Keratinocyte (primary cell): ENCODE data around the gene SEMA4D. TPM values are rescaled to one million over a fixed set of nuclear protein-coding genes. Genes with fewer than 3 reads are reported as not detected.

Experiments
- DNase-seq: peaks from one replicate; pipeline ENCODE4 v3.0.0-alpha.2; 2011; ENCODE audit warnings: low read depth, missing footprints, low spot score
- FAIRE-seq: peaks from 2 replicates; lab custom pipeline; 2011; peaks lifted over from hg19 to GRCh38; lab: Jason Lieb, UNC
- H2AFZ ChIP-seq: 2 replicates; pipeline ENCODE4 v1.6.0; 2012; ENCODE audit warnings: low read length, control low read depth, inconsistent platforms; ENCODE audit not compliant: control insufficient read depth
- H3K27ac ChIP-seq: 2 replicates; pipeline ENCODE4 v1.5.1; 2011; ENCODE audit warnings: low read length; ENCODE audit not compliant: control insufficient read depth, insufficient read depth
- H3K27me3 ChIP-seq: 3 replicates; pipeline ENCODE4 v1.6.0; 2011; ENCODE audit warnings: low read length; ENCODE audit not compliant: control insufficient read depth, insufficient read depth; ENCODE audit errors: extremely low read depth
- H3K36me3 ChIP-seq, 2 experiments: 2 replicates in 1 of 2; 3 replicates in 1 of 2; pipeline ENCODE4 v1.5.1; 2011; ENCODE audit warnings: low read length in 2 of 2, mild to moderate bottlenecking in 1 of 2; ENCODE audit not compliant: control insufficient read depth in 2 of 2, insufficient read depth in 2 of 2; ENCODE audit errors: extremely low read depth in 1 of 2
- H3K4me1 ChIP-seq: 3 replicates; pipeline ENCODE4 v1.5.1; 2011; ENCODE audit warnings: low read length; ENCODE audit not compliant: control insufficient read depth, insufficient read depth; ENCODE audit errors: extremely low read depth
- H3K4me2 ChIP-seq: 3 replicates; pipeline ENCODE4 v1.6.0; 2011; ENCODE audit warnings: low read depth, low read length; ENCODE audit not compliant: control insufficient read depth, insufficient read depth; ENCODE audit errors: extremely low read depth
- H3K4me3 ChIP-seq, 3 experiments: fragments of 200-600 bp in 1 of 3; sonication (generic) in 1 of 3; 2 replicates in 2 of 3; 3 replicates in 1 of 3; pipeline ENCODE4 v1.5.1; 2011 to 2016; ENCODE audit warnings: low read length in 3 of 3, mild to moderate bottlenecking in 3 of 3, control low read depth in 2 of 3, inconsistent platforms in 1 of 3, low read depth in 1 of 3, mixed read lengths in 1 of 3, mixed run types in 1 of 3, moderate library complexity in 1 of 3; ENCODE audit not compliant: control insufficient read depth in 2 of 3, insufficient read depth in 2 of 3; ENCODE audit errors: extremely low read depth in 1 of 3
- H3K79me2 ChIP-seq: 2 replicates; pipeline ENCODE4 v1.6.0; 2012; ENCODE audit warnings: low read length; ENCODE audit not compliant: control insufficient read depth, insufficient read depth
- H3K9ac ChIP-seq: 3 replicates; pipeline ENCODE4 v1.6.0; 2011; ENCODE audit warnings: low read length; ENCODE audit not compliant: control insufficient read depth, insufficient read depth; ENCODE audit errors: extremely low read depth
- H3K9me1 ChIP-seq: 3 replicates; pipeline ENCODE4 v1.6.0; 2011; ENCODE audit warnings: low read length; ENCODE audit not compliant: control insufficient read depth, insufficient read depth; ENCODE audit errors: extremely low read depth
- H3K9me3 ChIP-seq: 2 replicates; pipeline ENCODE4 v1.5.1; 2012; ENCODE audit warnings: low read depth, low read length; ENCODE audit not compliant: control insufficient read depth
- H4K20me1 ChIP-seq: 3 replicates; pipeline ENCODE4 v1.6.0; 2011; ENCODE audit warnings: low read length; ENCODE audit not compliant: control insufficient read depth, insufficient read depth; ENCODE audit errors: extremely low read depth
- CTCF ChIP-seq, 3 experiments: IDR thresholded peaks in 1 of 3; conservative IDR thresholded peaks in 1 of 3; optimal IDR thresholded peaks in 1 of 3; 2 replicates in 2 of 3; 3 replicates in 1 of 3; pipeline versions ENCODE3 to v1.5.1; 2011; ENCODE audit warnings: low read length in 3 of 3, mild to moderate bottlenecking in 3 of 3, moderate library complexity in 2 of 3, control low read depth in 1 of 3, inconsistent platforms in 1 of 3; ENCODE audit not compliant: insufficient read depth in 2 of 3; ENCODE audit errors: extremely low read depth in 1 of 3
- EZH2 ChIP-seq: IDR thresholded peaks from one replicate; pipeline ENCODE4 v1.6.1; 2012; ENCODE audit warnings: inconsistent platforms, mild to moderate bottlenecking, low read length, moderate library complexity
- dilution Hi-C: fragments of 300-500 bp; cut with MboI; formaldehyde crosslinking; loops from one replicate; pipeline ENCODE4 v1.7.0; 2020; ENCODE audit warnings: low sequenced_read_pairs; ENCODE audit not compliant: extremely low pct_ligation_motif_present
- polyA plus RNA-seq, 5 experiments: library from polyadenylated mRNA; depleted of rRNA in 3 of 5; stranded (reverse) in 3 of 5; stranded (forward) in 1 of 5; unstranded in 1 of 5; fragments of >200 nt; gene quantifications; 1 replicate in 1 of 5; 2 replicates in 3 of 5; 3 replicates in 1 of 5; pipeline versions ENCODE4 v1.2.1 to v1.2.3, GENCODE V29; 2011 to 2012; ENCODE audit warnings: missing spikeins in 2 of 5, low read depth in 1 of 5, low replicate concordance in 1 of 5

Gene SEMA4D
- polyA plus RNA-seq, 1 donor (not counting 4 experiments of a cell fraction or from before 2014, with no cell fraction given) = 0.43 TPM

- no peaks in the 10 kb centered on the region for H3K36me3 ChIP-seq
- no peaks in the 10 kb centered on the region for H3K79me2 ChIP-seq
- no peaks in the 10 kb centered on the region for H3K27me3 ChIP-seq
- H3K9ac ChIP-seq = no peak overlapping the region
- DNase-seq (no peak), FAIRE-seq (no peak)
- no peak overlapping the region for H3K4me3 ChIP-seq
- dilution Hi-C loops = no loop called here
- H3K4me1 ChIP-seq = no peaks in the 10 kb centered on the region
- H3K9me3 ChIP-seq = no peaks in the 10 kb centered on the region
- H3K27ac ChIP-seq = no peak overlapping the region
- H3K9me1 ChIP-seq = no peaks in the 10 kb centered on the region
- H4K20me1 ChIP-seq = no peaks in the 10 kb centered on the region
- no peak overlapping the region for H2AFZ ChIP-seq
- TF ChIP-seq CTCF (optimal IDR thresholded peaks at IDR 0.05 in 1 of 3, IDR thresholded peaks at IDR 0.05 in 1 of 3, conservative IDR thresholded peaks at IDR 0.05 in 1 of 3; ENCODE audit: extremely low read depth in 1 of 3, insufficient read depth in 2 of 3, low read length in 3 of 3) (no peak), EZH2 (no peak)
- no peak overlapping the region for H3K4me2 ChIP-seq
Observed at GRCh38 chr9:89478821-89479668, 18.9 kb downstream of the SEMA4D start.

GRCh38 chr9:89477811-89478630 lies 19.9 kb downstream of the SEMA4D start:
- FAIRE-seq (no peak), DNase-seq (no peak)
- H2AFZ ChIP-seq = no peak overlapping the region
- H3K4me1 ChIP-seq = no peaks in the 10 kb centered on the region
- H3K4me3 ChIP-seq = no peak overlapping the region
- no peak overlapping the region for H3K27ac ChIP-seq
- H3K9me3 ChIP-seq = no peaks in the 10 kb centered on the region
- H3K79me2 ChIP-seq = no peaks in the 10 kb centered on the region
- no peak overlapping the region for H3K4me2 ChIP-seq
- dilution Hi-C loops = no loop called here
- no peak for TF ChIP-seq CTCF (optimal IDR thresholded peaks at IDR 0.05 in 1 of 3, IDR thresholded peaks at IDR 0.05 in 1 of 3, conservative IDR thresholded peaks at IDR 0.05 in 1 of 3; ENCODE audit: extremely low read depth in 1 of 3, insufficient read depth in 2 of 3, low read length in 3 of 3)
- TF ChIP-seq EZH2 = no peak
- no peak overlapping the region for H3K9ac ChIP-seq
- H3K36me3 ChIP-seq = no peaks in the 10 kb centered on the region
- no peaks in the 10 kb centered on the region for H3K9me1 ChIP-seq
- no peaks in the 10 kb centered on the region for H4K20me1 ChIP-seq
- no peaks in the 10 kb centered on the region for H3K27me3 ChIP-seq
